ENCODE measurements around the gene PCYT2. TPM values are rescaled to one million over a fixed set of nuclear protein-coding genes. Genes with fewer than 3 reads are reported as not detected.

Gene PCYT2
- total RNA-seq, 1 experiment from 2014 or later, result 151 TPM

GRCh38 chr17:81891303-81891552 is 20.0 kb downstream of the PCYT2 start:
- no peak for DNase-seq
- H3K4me1 Mint-ChIP-seq (ENCODE audit: low read depth, unreplicated experiment), result no peaks in the 10 kb centered on the region
- peaks cover 92% of the 10 kb centered on the region for H3K36me3 Mint-ChIP-seq (ENCODE audit: insufficient read depth, unreplicated experiment)
- H3K36me3 ChIP-seq (ENCODE audit: control insufficient read depth, insufficient read depth, low read length), result peaks cover 13% of the 10 kb centered on the region
- H3K4me3 ChIP-seq (ENCODE audit: low read depth, low read length), result peak overlapping the region; percentile 81
- TF ChIP-seq CTCF (IDR thresholded peaks at IDR 0.05; ENCODE audit: insufficient read depth in 1 of 2, low read depth in 1 of 2, low read length in 1 of 2, severe bottlenecking in 1 of 2, unreplicated experiment in 1 of 2), result no peak
- no peaks in the 10 kb centered on the region for H3K27me3 ChIP-seq (replicated peaks; ENCODE audit: control insufficient read depth, insufficient read depth, low read length)
- peaks cover 11% of the 10 kb centered on the region for H3K4me1 ChIP-seq
- BruUV-seq (replicated peaks), result no TSS peak
- H3K4me3 Mint-ChIP-seq (ENCODE audit: unreplicated experiment), result peak overlapping the region; percentile 91
- ChIA-PET CTCF (interaction anchor here (1.4 kb wide), 1 partner anchor 146 kb away, joined by 4 read pairs; the partner anchor contains the start of gene DCXR), POLR2A (interaction anchor here (0.5 to 1.1 kb wide), 3 partner anchors 9 to 30 kb away, joined by 3 to 7 read pairs (median 4); no protein-coding TSS in a partner anchor)
- intact Hi-C loops (cut with micrococcal nuclease; ENCODE audit: unreplicated experiment), result loop anchor here (1.0 kb wide), 1 partner anchor 19 kb away; no protein-coding TSS in a partner anchor
- no peaks in the 10 kb centered on the region for H3K9me3 ChIP-seq
- peak overlapping the region; percentile 99 for H3K27ac Mint-ChIP-seq (ENCODE audit: unreplicated experiment)
- H3K9me3 Mint-ChIP-seq (ENCODE audit: unreplicated experiment), result no peaks in the 10 kb centered on the region
- no peaks in the 10 kb centered on the region for H3K27me3 Mint-ChIP-seq (ENCODE audit: insufficient read depth, unreplicated experiment)

GRCh38 chr17:81890447-81891302 is 20.5 kb downstream of the PCYT2 start:
- Histone ChIP-seq H3K27me3 (replicated peaks; ENCODE audit: control insufficient read depth, insufficient read depth, low read length) (no peaks in the 10 kb centered on the region), H3K4me3 (ENCODE audit: low read depth, low read length) (peak overlapping the region; percentile 81), H3K36me3 (ENCODE audit: control insufficient read depth, insufficient read depth, low read length) (peaks cover 13% of the 10 kb centered on the region), H3K9me3 (no peaks in the 10 kb centered on the region), H3K4me1 (peaks cover 11% of the 10 kb centered on the region)
- POLR2A ChIA-PET, result interaction anchor here (0.9 to 1.1 kb wide), 2 partner anchors 13 to 30 kb away, joined by 3 to 4 read pairs; no protein-coding TSS in a partner anchor
- Mint-ChIP-seq H3K36me3 (ENCODE audit: insufficient read depth, unreplicated experiment) (peaks cover 92% of the 10 kb centered on the region), H3K4me1 (ENCODE audit: low read depth, unreplicated experiment) (no peaks in the 10 kb centered on the region), H3K9me3 (ENCODE audit: unreplicated experiment) (no peaks in the 10 kb centered on the region), H3K27me3 (ENCODE audit: insufficient read depth, unreplicated experiment) (no peaks in the 10 kb centered on the region), H3K27ac (ENCODE audit: unreplicated experiment) (peak overlapping the region; percentile 99), H3K4me3 (ENCODE audit: unreplicated experiment) (peak overlapping the region; percentile 91)
- no peak for TF ChIP-seq CTCF (IDR thresholded peaks at IDR 0.05; ENCODE audit: insufficient read depth in 1 of 2, low read depth in 1 of 2, low read length in 1 of 2, severe bottlenecking in 1 of 2, unreplicated experiment in 1 of 2)
- BruUV-seq (replicated peaks), result no TSS peak
- DNase-seq, result no peak
- intact Hi-C loops (cut with micrococcal nuclease; ENCODE audit: unreplicated experiment), result loop anchor here (1.0 kb wide), 1 partner anchor 20 kb away; no protein-coding TSS in a partner anchor
- CTCF ChIA-PET, result interaction anchor here (0.6 to 1.4 kb wide), 2 partner anchors 147 to 494 kb away, joined by 4 to 7 read pairs; partner anchors contain the start of gene DCXR

- intact Hi-C loops (cut with micrococcal nuclease; ENCODE audit: unreplicated experiment), result no loop called here
- ChIA-PET POLR2A (no interaction called here), CTCF (no interaction called here)
- H3K4me3 Mint-ChIP-seq (ENCODE audit: unreplicated experiment), result peak overlapping the region; percentile 91
- Histone ChIP-seq H3K9me3 (no peaks in the 10 kb centered on the region), H3K4me1 (peaks cover 11% of the 10 kb centered on the region), H3K36me3 (ENCODE audit: control insufficient read depth, insufficient read depth, low read length) (peaks cover 13% of the 10 kb centered on the region), H3K27me3 (replicated peaks; ENCODE audit: control insufficient read depth, insufficient read depth, low read length) (no peaks in the 10 kb centered on the region), H3K4me3 (ENCODE audit: low read depth, low read length) (no peak overlapping the region)
- peaks cover 92% of the 10 kb centered on the region for H3K36me3 Mint-ChIP-seq (ENCODE audit: insufficient read depth, unreplicated experiment)
- H3K27me3 Mint-ChIP-seq (ENCODE audit: insufficient read depth, unreplicated experiment), result no peaks in the 10 kb centered on the region
- TF ChIP-seq CTCF (IDR thresholded peaks at IDR 0.05; ENCODE audit: insufficient read depth in 1 of 2, low read depth in 1 of 2, low read length in 1 of 2, severe bottlenecking in 1 of 2, unreplicated experiment in 1 of 2), result no peak
- BruUV-seq (replicated peaks), result no TSS peak
- peak overlapping the region; percentile 99 for H3K27ac Mint-ChIP-seq (ENCODE audit: unreplicated experiment)
- H3K9me3 Mint-ChIP-seq (ENCODE audit: unreplicated experiment), result no peaks in the 10 kb centered on the region
- no peaks in the 10 kb centered on the region for H3K4me1 Mint-ChIP-seq (ENCODE audit: low read depth, unreplicated experiment)
- no peak for DNase-seq
Observed at GRCh38 chr17:81889602-81890001, 21.6 kb downstream of the PCYT2 start.

Data from Caco-2 (cell line).